Measurements from ENCODE around the gene CD63.

CD63 gene

DNA sequence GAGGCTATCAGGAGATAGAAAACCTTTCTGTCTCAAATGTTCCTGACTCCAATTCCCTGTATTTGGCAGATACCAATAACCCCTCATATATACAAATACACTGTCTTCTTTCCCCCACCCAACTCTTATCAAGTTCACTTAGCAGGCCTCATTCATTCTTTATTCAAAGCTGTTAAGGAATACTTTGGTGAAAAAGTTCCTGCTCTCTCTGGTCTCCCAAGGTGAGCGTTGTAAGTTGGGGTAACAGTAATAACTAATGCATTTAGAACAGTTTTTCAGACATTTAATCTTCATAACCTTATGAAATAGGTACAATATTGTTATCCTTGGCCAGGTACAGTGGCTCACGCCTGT lies 10.2 kb upstream of the CD63 start:
- no peak overlapping the region for H3K27ac ChIP-seq (ENCODE audit: insufficient read depth, low read length, poor library complexity, severe bottlenecking)
- peaks cover 15% of the 10 kb centered on the region for H3K4me1 ChIP-seq (ENCODE audit: control insufficient read depth, insufficient read depth, low read length, poor library complexity, severe bottlenecking)
- no peak overlapping the region for H3K4me3 ChIP-seq (ENCODE audit: insufficient read depth, low read depth, low read length, poor library complexity, severe bottlenecking)
- no peak for DNase-seq
- H3K27me3 ChIP-seq (replicated peaks; ENCODE audit: control insufficient read depth, insufficient read depth, low read length, poor library complexity, severe bottlenecking): no peaks in the 10 kb centered on the region
- H3K36me3 ChIP-seq (ENCODE audit: control insufficient read depth, insufficient read depth, low read length): no peaks in the 10 kb centered on the region
- H3K9me3 ChIP-seq (ENCODE audit: control insufficient read depth, low read length): no peaks in the 10 kb centered on the region

DNA sequence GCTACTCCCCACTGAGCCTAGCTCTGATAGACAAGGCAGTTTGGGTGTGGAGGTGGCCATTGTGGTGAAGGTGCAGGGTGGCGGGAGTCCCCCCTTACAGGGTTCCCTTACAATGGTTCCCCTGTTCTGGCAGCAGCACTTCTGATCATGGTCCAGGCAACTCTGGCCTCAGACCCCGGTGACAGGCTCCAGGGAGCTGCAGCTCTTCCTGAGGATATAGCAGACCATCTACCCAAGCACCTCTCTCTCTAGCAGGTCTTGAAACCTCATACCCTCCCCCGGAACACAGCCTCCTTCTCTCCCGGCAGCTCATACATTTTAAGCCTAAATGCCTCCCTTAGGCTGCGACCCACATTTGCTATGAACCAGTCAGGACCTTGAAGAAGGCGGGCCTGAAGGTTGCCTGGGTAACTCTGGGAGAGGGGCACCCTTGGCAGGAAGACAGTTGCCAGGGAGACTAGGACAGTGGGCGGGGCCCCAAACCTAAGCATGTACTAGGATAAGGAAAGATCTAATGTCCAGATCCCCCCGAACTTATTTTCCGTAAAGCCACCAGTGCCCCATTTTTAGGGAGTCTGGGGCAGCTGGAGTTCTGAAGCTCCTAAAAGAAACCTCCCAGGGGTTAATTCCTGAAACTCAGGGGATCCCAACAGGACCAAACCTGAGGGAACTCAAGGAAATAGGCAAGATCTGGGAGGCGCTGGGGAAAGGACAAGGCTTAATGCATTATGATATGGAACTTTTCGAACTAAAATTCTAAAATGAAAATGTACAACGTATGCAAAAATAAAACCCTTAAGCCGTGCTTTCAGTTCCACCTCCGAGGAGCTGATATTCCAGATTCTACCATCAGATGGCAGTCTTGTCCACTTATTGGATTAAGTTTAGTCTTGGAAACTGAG lies 9.6 kb upstream of the CD63 start:
- H3K9me3 ChIP-seq (ENCODE audit: control insufficient read depth, low read length): no peaks in the 10 kb centered on the region
- peaks cover 13% of the 10 kb centered on the region for H3K4me1 ChIP-seq (ENCODE audit: control insufficient read depth, insufficient read depth, low read length, poor library complexity, severe bottlenecking)
- no peaks in the 10 kb centered on the region for H3K27me3 ChIP-seq (replicated peaks; ENCODE audit: control insufficient read depth, insufficient read depth, low read length, poor library complexity, severe bottlenecking)
- DNase-seq: peak; percentile 36 to 65 (median 48)
- peak overlapping the region; percentile 65 for H3K4me3 ChIP-seq (ENCODE audit: insufficient read depth, low read depth, low read length, poor library complexity, severe bottlenecking)
- H3K27ac ChIP-seq (ENCODE audit: insufficient read depth, low read length, poor library complexity, severe bottlenecking): peak overlapping the region; percentile 73
- H3K36me3 ChIP-seq (ENCODE audit: control insufficient read depth, insufficient read depth, low read length): no peaks in the 10 kb centered on the region

DNA sequence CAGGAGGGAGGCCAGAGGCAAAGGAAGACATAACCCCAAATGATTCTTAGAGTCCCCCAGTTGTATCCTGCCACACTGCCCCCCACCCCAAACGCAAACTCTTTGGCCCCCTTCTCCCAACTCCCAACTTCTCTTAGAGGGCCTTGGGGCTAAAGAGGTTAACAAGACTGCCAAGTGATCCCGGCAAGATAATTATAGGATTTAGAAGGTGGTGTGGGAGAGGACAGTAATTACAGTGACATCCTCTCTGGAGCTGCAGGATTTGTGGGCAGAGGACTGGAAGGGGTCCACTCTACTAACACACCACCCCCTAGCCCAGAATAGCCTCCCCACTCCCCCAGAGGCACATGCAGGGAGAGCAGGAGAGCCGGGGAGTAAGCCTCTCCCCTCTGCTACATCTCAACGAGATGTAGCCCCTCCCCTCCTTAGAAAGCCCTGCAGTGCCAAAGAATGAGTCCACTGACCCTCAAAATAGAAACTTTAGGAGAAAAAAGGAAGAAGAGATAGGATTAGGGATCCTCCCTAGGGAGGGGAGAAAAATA lies 8.8 kb upstream of the CD63 start:
- Histone ChIP-seq H3K9me3 (ENCODE audit: control insufficient read depth, low read length) (no peaks in the 10 kb centered on the region), H3K27me3 (replicated peaks; ENCODE audit: control insufficient read depth, insufficient read depth, low read length, poor library complexity, severe bottlenecking) (no peaks in the 10 kb centered on the region), H3K4me3 (ENCODE audit: insufficient read depth, low read depth, low read length, poor library complexity, severe bottlenecking) (peak overlapping the region; percentile 65), H3K4me1 (ENCODE audit: control insufficient read depth, insufficient read depth, low read length, poor library complexity, severe bottlenecking) (peaks cover 11% of the 10 kb centered on the region), H3K27ac (ENCODE audit: insufficient read depth, low read length, poor library complexity, severe bottlenecking) (peak overlapping the region; percentile 73), H3K36me3 (ENCODE audit: control insufficient read depth, insufficient read depth, low read length) (no peaks in the 10 kb centered on the region)
- DNase-seq: no peak

DNA sequence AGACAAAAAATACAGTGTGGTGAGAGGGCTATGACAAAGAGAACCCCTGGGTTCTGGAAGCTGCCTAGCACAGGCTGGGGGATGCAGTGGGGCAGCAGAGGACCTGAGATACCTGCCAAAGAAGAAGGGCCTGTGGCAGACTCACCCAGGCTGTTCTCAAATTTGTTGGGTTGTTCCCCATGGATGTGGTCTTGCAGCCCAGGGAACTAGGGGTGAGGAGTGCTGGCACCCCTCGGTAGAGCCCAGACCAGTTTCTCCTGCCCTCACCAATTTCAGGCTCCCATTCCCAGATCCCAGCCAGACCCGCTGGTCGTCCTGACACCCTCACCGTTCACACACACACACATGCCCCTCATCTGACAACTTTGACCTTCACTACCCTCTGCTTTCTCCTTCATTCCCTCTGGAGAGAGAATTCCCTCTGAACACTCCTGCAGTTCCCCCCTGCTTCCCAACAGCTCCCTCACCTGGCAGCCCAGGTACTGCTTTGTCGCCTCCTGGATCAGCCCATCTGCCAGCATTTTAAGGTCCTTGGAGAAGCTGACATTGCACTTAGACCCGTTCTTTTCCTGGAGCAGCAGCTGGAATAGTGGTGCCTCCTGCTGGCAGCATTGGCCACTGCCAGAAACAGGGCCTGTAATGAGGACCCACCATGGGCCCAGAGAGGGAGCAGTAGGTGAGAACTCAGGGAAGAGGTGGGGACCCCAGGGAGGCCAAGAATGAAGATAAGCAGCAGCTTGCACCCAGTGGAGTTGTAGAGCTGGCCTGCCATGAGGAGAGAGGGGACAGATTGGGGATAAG lies 8.2 kb upstream of the CD63 start:
- Histone ChIP-seq H3K36me3 (ENCODE audit: control insufficient read depth, insufficient read depth, low read length) (no peaks in the 10 kb centered on the region), H3K27me3 (replicated peaks; ENCODE audit: control insufficient read depth, insufficient read depth, low read length, poor library complexity, severe bottlenecking) (no peaks in the 10 kb centered on the region), H3K27ac (ENCODE audit: insufficient read depth, low read length, poor library complexity, severe bottlenecking) (no peak overlapping the region), H3K9me3 (ENCODE audit: control insufficient read depth, low read length) (no peaks in the 10 kb centered on the region), H3K4me1 (ENCODE audit: control insufficient read depth, insufficient read depth, low read length, poor library complexity, severe bottlenecking) (peaks cover 9% of the 10 kb centered on the region), H3K4me3 (ENCODE audit: insufficient read depth, low read depth, low read length, poor library complexity, severe bottlenecking) (no peak overlapping the region)
- DNase-seq: peak in 2 of 3 donors; percentile 26 to 36

DNA sequence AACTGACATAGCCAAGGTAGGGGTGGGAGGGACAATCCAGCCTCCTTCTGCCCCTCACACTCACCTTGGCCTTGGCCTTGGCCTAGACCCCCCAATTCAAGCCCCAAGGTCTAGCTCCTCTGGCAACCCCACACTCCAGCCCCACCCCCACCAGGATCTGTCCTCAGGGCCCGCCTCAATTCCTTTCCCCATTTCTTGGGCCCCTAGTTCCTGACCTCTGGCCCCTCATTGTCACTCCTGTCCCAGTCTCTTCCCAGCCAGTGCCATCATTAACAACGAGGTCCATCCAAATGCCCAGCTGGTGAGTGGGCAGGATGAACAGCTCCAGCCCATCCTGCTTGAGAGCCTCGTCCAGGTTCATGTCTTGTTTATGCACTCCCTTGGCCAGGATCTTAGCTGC lies 7.3 kb upstream of the CD63 start:
- no peak for DNase-seq
- no peaks in the 10 kb centered on the region for H3K27me3 ChIP-seq (replicated peaks; ENCODE audit: control insufficient read depth, insufficient read depth, low read length, poor library complexity, severe bottlenecking)
- H3K4me3 ChIP-seq (ENCODE audit: insufficient read depth, low read depth, low read length, poor library complexity, severe bottlenecking): no peak overlapping the region
- peaks cover 9% of the 10 kb centered on the region for H3K4me1 ChIP-seq (ENCODE audit: control insufficient read depth, insufficient read depth, low read length, poor library complexity, severe bottlenecking)
- H3K36me3 ChIP-seq (ENCODE audit: control insufficient read depth, insufficient read depth, low read length): no peaks in the 10 kb centered on the region
- H3K9me3 ChIP-seq (ENCODE audit: control insufficient read depth, low read length): no peaks in the 10 kb centered on the region
- no peak overlapping the region for H3K27ac ChIP-seq (ENCODE audit: insufficient read depth, low read length, poor library complexity, severe bottlenecking)

DNA sequence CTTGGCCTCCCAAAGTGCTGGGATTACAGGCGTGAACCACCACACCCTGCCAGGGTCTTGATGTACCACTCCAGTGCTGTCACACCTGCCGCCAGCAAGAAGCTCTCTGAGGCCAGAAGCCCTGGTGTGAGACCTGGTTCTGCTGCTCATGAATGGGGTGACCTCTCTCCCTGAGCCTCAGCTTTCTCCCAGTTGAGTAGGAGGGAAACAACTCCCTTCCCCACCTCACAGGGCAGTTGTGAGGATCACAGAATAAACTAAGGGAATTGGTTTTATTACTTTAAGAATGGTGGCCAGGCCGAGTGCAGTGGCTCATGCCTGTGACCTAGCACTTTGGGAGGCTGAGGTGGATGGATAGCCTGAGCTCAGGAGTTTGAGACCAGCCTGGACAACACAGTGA lies 5.8 kb upstream of the CD63 start:
- Histone ChIP-seq H3K27me3 (replicated peaks; ENCODE audit: control insufficient read depth, insufficient read depth, low read length, poor library complexity, severe bottlenecking) (no peaks in the 10 kb centered on the region), H3K9me3 (ENCODE audit: control insufficient read depth, low read length) (no peaks in the 10 kb centered on the region), H3K4me1 (ENCODE audit: control insufficient read depth, insufficient read depth, low read length, poor library complexity, severe bottlenecking) (peaks cover 21% of the 10 kb centered on the region), H3K4me3 (ENCODE audit: insufficient read depth, low read depth, low read length, poor library complexity, severe bottlenecking) (no peak overlapping the region), H3K36me3 (ENCODE audit: control insufficient read depth, insufficient read depth, low read length) (no peaks in the 10 kb centered on the region), H3K27ac (ENCODE audit: insufficient read depth, low read length, poor library complexity, severe bottlenecking) (no peak overlapping the region)
- DNase-seq: no peak

DNA sequence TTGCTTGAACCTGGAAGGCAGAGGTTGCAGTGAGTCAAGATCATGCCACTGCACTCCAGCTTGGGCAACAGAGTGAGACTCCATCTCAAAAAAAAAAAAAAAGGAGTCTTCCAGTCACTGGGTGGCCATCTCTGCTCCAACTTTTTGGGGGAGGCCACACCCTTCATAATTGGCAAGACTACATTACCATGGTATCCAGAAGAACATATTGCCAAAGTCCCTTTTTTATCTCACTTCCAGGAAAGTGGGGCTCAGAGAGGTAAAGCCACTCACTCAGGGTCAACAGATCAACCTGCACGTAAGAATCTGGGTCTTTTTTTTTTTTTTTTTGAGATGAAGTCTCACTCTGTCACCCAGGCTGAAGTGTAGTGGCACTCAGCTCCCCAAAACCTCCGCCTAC lies 5.0 kb upstream of the CD63 start:
- DNase-seq: no peak
- Histone ChIP-seq H3K27ac (ENCODE audit: insufficient read depth, low read length, poor library complexity, severe bottlenecking) (no peak overlapping the region), H3K36me3 (ENCODE audit: control insufficient read depth, insufficient read depth, low read length) (no peaks in the 10 kb centered on the region), H3K9me3 (ENCODE audit: control insufficient read depth, low read length) (no peaks in the 10 kb centered on the region), H3K27me3 (replicated peaks; ENCODE audit: control insufficient read depth, insufficient read depth, low read length, poor library complexity, severe bottlenecking) (no peaks in the 10 kb centered on the region), H3K4me1 (ENCODE audit: control insufficient read depth, insufficient read depth, low read length, poor library complexity, severe bottlenecking) (peaks cover 23% of the 10 kb centered on the region), H3K4me3 (ENCODE audit: insufficient read depth, low read depth, low read length, poor library complexity, severe bottlenecking) (no peak overlapping the region)

DNA sequence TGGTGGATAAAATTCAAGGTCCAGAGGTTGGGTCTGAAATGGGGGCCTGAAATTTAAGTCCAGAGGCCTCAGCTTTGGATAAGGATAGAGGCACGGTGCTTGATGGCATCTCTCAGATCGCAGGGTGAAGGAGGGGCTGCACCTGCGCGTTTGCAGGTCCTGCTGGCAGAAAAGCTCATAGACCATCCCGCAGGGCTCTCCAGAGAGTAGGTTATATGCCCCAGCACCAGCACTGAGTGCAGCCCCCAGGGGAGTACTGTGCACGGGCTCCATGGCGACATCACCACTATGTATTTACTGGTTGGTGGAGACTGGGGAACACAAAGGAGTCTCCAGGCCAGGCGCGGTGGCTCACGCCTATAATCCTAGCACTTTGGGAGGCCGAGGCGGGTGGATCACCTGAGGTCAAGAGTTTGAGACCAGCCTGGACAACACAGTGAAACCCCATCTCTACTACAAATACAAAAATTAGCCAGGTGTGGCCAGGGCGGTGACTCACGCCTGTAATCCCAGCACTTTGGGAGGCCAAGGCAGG lies 4.3 kb upstream of the CD63 start:
- Histone ChIP-seq H3K4me1 (ENCODE audit: control insufficient read depth, insufficient read depth, low read length, poor library complexity, severe bottlenecking) (peaks cover 20% of the 10 kb centered on the region), H3K36me3 (ENCODE audit: control insufficient read depth, insufficient read depth, low read length) (no peaks in the 10 kb centered on the region), H3K27me3 (replicated peaks; ENCODE audit: control insufficient read depth, insufficient read depth, low read length, poor library complexity, severe bottlenecking) (no peaks in the 10 kb centered on the region), H3K9me3 (ENCODE audit: control insufficient read depth, low read length) (no peaks in the 10 kb centered on the region), H3K4me3 (ENCODE audit: insufficient read depth, low read depth, low read length, poor library complexity, severe bottlenecking) (no peak overlapping the region), H3K27ac (ENCODE audit: insufficient read depth, low read length, poor library complexity, severe bottlenecking) (no peak overlapping the region)
- DNase-seq: no peak

DNA sequence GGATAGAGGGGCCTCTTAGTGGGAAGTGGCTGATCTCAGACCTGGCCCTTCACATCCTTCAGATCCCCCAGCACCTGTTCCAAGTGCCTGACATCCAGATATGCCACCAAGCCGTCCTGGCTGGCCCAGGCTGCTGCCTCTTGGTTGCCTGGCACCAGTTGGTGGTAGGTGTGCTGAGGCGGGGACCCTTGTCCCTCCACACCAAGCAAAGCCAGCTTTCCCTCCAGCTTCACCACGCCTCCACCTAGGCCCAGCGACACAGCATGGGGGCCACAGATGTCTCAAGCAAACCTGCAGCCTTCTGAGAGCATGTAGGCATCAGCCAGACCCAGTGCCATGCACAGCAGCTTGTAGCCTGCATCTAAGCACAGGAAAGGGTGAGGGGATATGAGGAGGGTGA lies 3.5 kb upstream of the CD63 start:
- H3K9me3 ChIP-seq (ENCODE audit: control insufficient read depth, low read length): no peaks in the 10 kb centered on the region
- H3K27ac ChIP-seq (ENCODE audit: insufficient read depth, low read length, poor library complexity, severe bottlenecking): no peak overlapping the region
- H3K27me3 ChIP-seq (replicated peaks; ENCODE audit: control insufficient read depth, insufficient read depth, low read length, poor library complexity, severe bottlenecking): no peaks in the 10 kb centered on the region
- H3K4me3 ChIP-seq (ENCODE audit: insufficient read depth, low read depth, low read length, poor library complexity, severe bottlenecking): no peak overlapping the region
- no peaks in the 10 kb centered on the region for H3K36me3 ChIP-seq (ENCODE audit: control insufficient read depth, insufficient read depth, low read length)
- H3K4me1 ChIP-seq (ENCODE audit: control insufficient read depth, insufficient read depth, low read length, poor library complexity, severe bottlenecking): peaks cover 24% of the 10 kb centered on the region
- DNase-seq: no peak

All from effector memory CD4-positive, alpha-beta T cell (primary cell).